SJSA1 (cell line): ENCODE results near the gene ABLIM3. TPM values are rescaled to one million over a fixed set of nuclear protein-coding genes. Genes with fewer than 3 reads are reported as not detected.

Source experiments
- DNase-seq, 2 experiments: peaks; one replicate each; pipeline ENCODE4 v3.0.0-alpha.2; 2015 to 2020; ENCODE audit warnings: low spot score in 2 of 2, low read depth in 1 of 2
- H3K27ac ChIP-seq: fragments of 250-450 bp; sonication (Bioruptor Pico); 2 replicates; pipeline ENCODE4 v1.5.1; 2020; ENCODE audit warnings: mild to moderate bottlenecking, moderate library complexity
- H3K27me3 ChIP-seq: fragments of 250-450 bp; sonication (Bioruptor Pico); replicated peaks from 2 replicates; pipeline ENCODE4 v1.5.1; 2020; ENCODE audit warnings: mild to moderate bottlenecking, moderate library complexity
- H3K36me3 ChIP-seq: fragments of 250-450 bp; sonication (Bioruptor Pico); 2 replicates; pipeline ENCODE4 v1.5.1; 2020; ENCODE audit warnings: mild to moderate bottlenecking
- H3K4me1 ChIP-seq: fragments of 250-450 bp; sonication (Bioruptor Pico); replicated peaks from 2 replicates; pipeline ENCODE4 v1.6.1; 2021; ENCODE audit warnings: mild to moderate bottlenecking
- H3K4me3 ChIP-seq: fragments of 250-450 bp; sonication (Bioruptor Pico); 2 replicates; pipeline ENCODE4 v1.5.1; 2020; ENCODE audit warnings: mild to moderate bottlenecking
- H3K9me3 ChIP-seq: fragments of 250-450 bp; sonication (Bioruptor Pico); replicated peaks from 2 replicates; pipeline ENCODE4 v1.5.1; 2020; ENCODE audit warnings: mild to moderate bottlenecking
- total RNA-seq: library from RNA; depleted of rRNA; stranded (reverse); fragments of >200 nt; shearing (Covaris generic); gene quantifications from 2 replicates; pipeline ENCODE4 v1.2.3, GENCODE V29; 2014; rRNA removed

The ABLIM3 gene
- total RNA-seq, 1 experiment from 2014 or later: 32.8 TPM

GRCh38 chr5:149304195-149305078 lies 163.1 kb downstream of the ABLIM3 start:
- DNase-seq: no peak
- no peaks in the 10 kb centered on the region for H3K4me1 ChIP-seq
- no peaks in the 10 kb centered on the region for H3K27me3 ChIP-seq
- no peak overlapping the region for H3K27ac ChIP-seq
- H3K4me3 ChIP-seq: no peak overlapping the region
- H3K36me3 ChIP-seq: peaks cover 44% of the 10 kb centered on the region
- H3K9me3 ChIP-seq: no peaks in the 10 kb centered on the region

- peaks cover 53% of the 10 kb centered on the region for H3K36me3 ChIP-seq
- H3K27ac ChIP-seq: no peak overlapping the region
- no peak overlapping the region for H3K4me3 ChIP-seq
- no peaks in the 10 kb centered on the region for H3K27me3 ChIP-seq
- no peak for DNase-seq
- H3K4me1 ChIP-seq: peaks cover 10% of the 10 kb centered on the region
- no peaks in the 10 kb centered on the region for H3K9me3 ChIP-seq
Measured at GRCh38 chr5:149309354-149309753, 168.1 kb downstream of the ABLIM3 start.

Other genes with a start within 250 kb of the ABLIM3 start
- 11.2 and 16.9 TPM in 2 replicates for gene SH3TC2, start 78.4 kb upstream of the ABLIM3 start, total RNA-seq
- gene AFAP1L1, start 130.4 kb downstream of the ABLIM3 start, total RNA-seq: 26.6 and 33.2 TPM in 2 replicates
- 29.6 and 35.0 TPM in 2 replicates for gene GRPEL2, start 204.0 kb downstream of the ABLIM3 start, total RNA-seq
- gene PCYOX1L, start 216.6 kb downstream of the ABLIM3 start, total RNA-seq: 23.7 and 26.4 TPM in 2 replicates
- 1.00 TPM in 1 of 2 replicates, not detected in the other for gene IL17B, start 237.8 kb downstream of the ABLIM3 start, total RNA-seq